Measurements from ENCODE around the gene CCDC33.

CCDC33 gene

DNA sequence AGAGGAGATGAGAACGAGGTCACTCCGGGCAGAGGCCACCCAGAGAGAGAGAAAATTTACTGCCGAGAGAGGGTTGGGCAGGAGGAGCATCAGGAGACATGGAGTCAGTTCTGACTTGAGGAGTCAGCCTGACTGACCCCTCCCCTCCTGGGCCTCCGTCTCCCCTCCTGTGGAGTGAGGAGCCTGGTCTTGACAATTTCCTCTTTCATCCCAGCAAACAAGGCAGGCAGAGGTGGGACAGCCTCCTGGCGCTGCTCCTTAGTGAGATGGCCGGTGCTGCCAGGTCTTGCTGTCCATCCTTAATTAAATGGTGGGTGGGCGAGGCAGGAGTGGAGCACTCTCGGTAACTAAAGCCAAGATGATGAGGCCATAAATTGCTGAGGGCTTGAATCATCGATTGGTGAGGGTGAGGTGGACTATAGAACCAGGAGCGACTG lies 70.7 kb downstream of the CCDC33 start:
- no peaks in the 10 kb centered on the region for H3F3A ChIP-seq (ENCODE audit: control insufficient read depth, insufficient read depth)
- TF ChIP-seq EZH2phosphoT487 (IDR thresholded peaks at IDR 0.05; ENCODE audit: borderline replicate concordance, low read length), result no peak
- TF ChIP-seq, protein P1, sequence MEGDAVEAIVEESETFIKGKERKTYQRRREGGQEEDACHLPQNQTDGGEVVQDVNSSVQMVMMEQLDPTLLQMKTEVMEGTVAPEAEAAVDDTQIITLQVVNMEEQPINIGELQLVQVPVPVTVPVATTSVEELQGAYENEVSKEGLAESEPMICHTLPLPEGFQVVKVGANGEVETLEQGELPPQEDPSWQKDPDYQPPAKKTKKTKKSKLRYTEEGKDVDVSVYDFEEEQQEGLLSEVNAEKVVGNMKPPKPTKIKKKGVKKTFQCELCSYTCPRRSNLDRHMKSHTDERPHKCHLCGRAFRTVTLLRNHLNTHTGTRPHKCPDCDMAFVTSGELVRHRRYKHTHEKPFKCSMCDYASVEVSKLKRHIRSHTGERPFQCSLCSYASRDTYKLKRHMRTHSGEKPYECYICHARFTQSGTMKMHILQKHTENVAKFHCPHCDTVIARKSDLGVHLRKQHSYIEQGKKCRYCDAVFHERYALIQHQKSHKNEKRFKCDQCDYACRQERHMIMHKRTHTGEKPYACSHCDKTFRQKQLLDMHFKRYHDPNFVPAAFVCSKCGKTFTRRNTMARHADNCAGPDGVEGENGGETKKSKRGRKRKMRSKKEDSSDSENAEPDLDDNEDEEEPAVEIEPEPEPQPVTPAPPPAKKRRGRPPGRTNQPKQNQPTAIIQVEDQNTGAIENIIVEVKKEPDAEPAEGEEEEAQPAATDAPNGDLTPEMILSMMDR (IDR thresholded peaks at IDR 0.05; ENCODE audit: low read depth, low read length, poor library complexity, severe bottlenecking), result no peak
- no peaks in the 10 kb centered on the region; the same call in 1 of the 2 replicates for H3K27me3 ChIP-seq (ENCODE audit: control insufficient read depth, low read length)
- no peak overlapping the region for H3K4me3 ChIP-seq (ENCODE audit: low read length)
- H3K79me2 ChIP-seq (ENCODE audit: control insufficient read depth, low read length), result no peaks in the 10 kb centered on the region
- no peaks in the 10 kb centered on the region for H3K9me2 ChIP-seq (replicated peaks; ENCODE audit: control insufficient read depth, low read length)
- H3K4me1 ChIP-seq (ENCODE audit: control insufficient read depth, low read length), result no peaks in the 10 kb centered on the region
- H3K9me3 ChIP-seq (ENCODE audit: control insufficient read depth, insufficient read depth, low read length), result no peaks in the 10 kb centered on the region
- H4K20me1 ChIP-seq (ENCODE audit: control insufficient read depth, insufficient read depth, low read depth, low read length), result no peaks in the 10 kb centered on the region
- no peaks in the 10 kb centered on the region for H3K36me3 ChIP-seq (ENCODE audit: control insufficient read depth, low read length)
- no peak overlapping the region for H3K4me2 ChIP-seq (ENCODE audit: low read length)
- H3K27ac ChIP-seq (ENCODE audit: low read depth, low read length), result no peak overlapping the region

DNA sequence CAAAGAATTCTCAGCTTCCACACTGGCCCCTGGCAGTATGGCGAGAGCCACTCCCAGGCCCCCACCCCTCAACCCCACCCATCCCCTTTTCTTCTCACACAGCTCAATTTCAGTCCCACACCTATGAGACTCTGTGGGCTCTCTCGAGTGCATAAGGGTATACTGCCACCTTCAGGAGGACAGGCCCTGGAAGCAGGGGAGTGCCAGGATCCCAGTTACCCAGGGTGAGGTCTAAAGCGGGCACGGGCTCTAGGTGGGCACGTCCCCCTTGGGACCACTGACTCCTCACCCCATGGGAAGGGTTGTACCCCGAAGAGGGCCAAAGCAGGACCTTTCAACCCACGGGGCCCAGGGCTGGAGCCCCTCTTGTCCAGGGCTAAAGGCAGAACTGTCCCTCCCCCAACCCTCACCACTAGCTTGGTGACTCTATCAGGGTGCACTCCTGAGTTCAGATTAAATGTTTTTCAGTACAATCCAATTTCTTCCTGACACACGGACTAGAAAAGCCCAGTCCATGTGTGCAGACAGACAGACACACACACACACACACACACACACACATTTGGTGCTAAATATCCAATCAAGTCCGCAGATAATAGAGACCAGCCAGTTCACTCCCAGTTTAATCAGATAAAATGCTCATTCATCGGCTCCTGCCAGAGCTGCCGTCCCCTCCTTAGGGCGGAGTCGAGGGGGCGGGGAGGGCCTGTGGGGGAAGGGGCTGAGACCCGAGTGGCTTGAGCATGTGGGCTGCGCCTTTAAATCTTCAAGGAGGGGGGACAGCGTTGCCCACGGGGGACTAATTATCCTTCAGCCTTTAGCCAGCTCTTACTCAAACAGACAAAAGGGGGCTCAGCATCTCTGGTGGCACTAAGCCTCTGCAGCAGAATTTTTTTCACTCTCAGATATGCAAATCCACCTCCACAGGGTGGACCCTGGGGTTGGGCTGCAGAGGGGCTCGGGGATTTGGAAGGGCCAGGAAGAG lies 72.0 kb downstream of the CCDC33 start:
- no peaks in the 10 kb centered on the region for H4K20me1 ChIP-seq (ENCODE audit: control insufficient read depth, insufficient read depth, low read depth, low read length)
- H3K36me3 ChIP-seq (ENCODE audit: control insufficient read depth, low read length), result no peaks in the 10 kb centered on the region
- H3K4me2 ChIP-seq (ENCODE audit: low read length), result no peak overlapping the region
- H3K9me2 ChIP-seq (replicated peaks; ENCODE audit: control insufficient read depth, low read length), result no peaks in the 10 kb centered on the region
- no peaks in the 10 kb centered on the region for H3K4me1 ChIP-seq (ENCODE audit: control insufficient read depth, low read length)
- H3K9me3 ChIP-seq (ENCODE audit: control insufficient read depth, insufficient read depth, low read length), result no peaks in the 10 kb centered on the region
- no peaks in the 10 kb centered on the region for H3K27me3 ChIP-seq (ENCODE audit: control insufficient read depth, low read length)
- no peak overlapping the region for H3K27ac ChIP-seq (ENCODE audit: low read depth, low read length)
- no peak for TF ChIP-seq EZH2phosphoT487 (IDR thresholded peaks at IDR 0.05; ENCODE audit: borderline replicate concordance, low read length)
- TF ChIP-seq, protein P1 (IDR thresholded peaks at IDR 0.05; ENCODE audit: low read depth, low read length, poor library complexity, severe bottlenecking), result peak; percentile 67
- no peaks in the 10 kb centered on the region for H3K79me2 ChIP-seq (ENCODE audit: control insufficient read depth, low read length)
- H3F3A ChIP-seq (ENCODE audit: control insufficient read depth, insufficient read depth), result no peaks in the 10 kb centered on the region
- no peak overlapping the region for H3K4me3 ChIP-seq (ENCODE audit: low read length)

DNA sequence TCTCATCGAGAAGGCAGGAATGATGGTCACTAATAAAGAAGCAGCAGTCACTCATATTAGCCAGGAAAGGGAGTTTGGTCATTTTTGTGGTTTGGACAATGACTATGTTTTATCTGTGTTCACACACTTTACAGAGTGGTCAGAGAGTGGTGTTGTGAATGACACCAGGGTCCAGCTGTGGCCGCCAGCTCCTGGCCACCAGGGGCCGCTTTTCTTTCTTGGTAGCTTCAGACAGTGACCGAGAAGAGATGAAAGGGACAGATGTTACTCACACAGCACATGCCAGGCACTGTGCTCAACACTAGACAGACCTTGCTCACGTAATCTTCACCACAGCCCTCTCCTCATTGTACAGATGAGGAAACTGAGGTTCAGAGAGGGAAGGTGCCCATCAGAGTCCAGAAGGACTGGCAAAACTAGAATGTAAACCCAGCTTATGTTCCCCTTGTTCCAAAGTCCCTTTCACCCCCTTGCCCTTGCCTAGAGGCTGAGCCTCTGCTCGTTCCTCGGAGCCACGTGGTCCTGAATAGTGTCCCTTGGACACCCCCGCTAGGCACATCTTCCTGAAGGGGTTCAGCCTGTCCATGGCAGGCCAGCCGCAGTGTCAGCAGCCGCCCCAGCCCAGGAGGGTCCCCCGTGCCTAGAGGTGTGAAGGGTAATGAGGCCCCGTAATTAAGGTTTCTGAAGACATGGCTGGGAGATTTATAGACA lies 75.8 kb downstream of the CCDC33 start:
- no peaks in the 10 kb centered on the region for H4K20me1 ChIP-seq (ENCODE audit: control insufficient read depth, insufficient read depth, low read depth, low read length)
- H3K27me3 ChIP-seq (ENCODE audit: control insufficient read depth, low read length), result peaks cover 4% of the 10 kb centered on the region
- H3K9me2 ChIP-seq (replicated peaks; ENCODE audit: control insufficient read depth, low read length), result no peaks in the 10 kb centered on the region
- H3K27ac ChIP-seq (ENCODE audit: low read depth, low read length), result no peak overlapping the region
- no peaks in the 10 kb centered on the region for H3K36me3 ChIP-seq (ENCODE audit: control insufficient read depth, low read length)
- no peaks in the 10 kb centered on the region for H3F3A ChIP-seq (ENCODE audit: control insufficient read depth, insufficient read depth)
- no peak overlapping the region for H3K4me3 ChIP-seq (ENCODE audit: low read length)
- H3K9me3 ChIP-seq (ENCODE audit: control insufficient read depth, insufficient read depth, low read length), result no peaks in the 10 kb centered on the region
- no peaks in the 10 kb centered on the region for H3K79me2 ChIP-seq (ENCODE audit: control insufficient read depth, low read length)
- TF ChIP-seq, protein P1 (IDR thresholded peaks at IDR 0.05; ENCODE audit: low read depth, low read length, poor library complexity, severe bottlenecking), result peak; percentile 30
- TF ChIP-seq EZH2phosphoT487 (IDR thresholded peaks at IDR 0.05; ENCODE audit: borderline replicate concordance, low read length), result no peak
- peaks cover 10% of the 10 kb centered on the region for H3K4me1 ChIP-seq (ENCODE audit: control insufficient read depth, low read length)
- H3K4me2 ChIP-seq (ENCODE audit: low read length), result no peak overlapping the region

Measured in DOHH2 (cell line).